Karpas-422 (cell line): ENCODE measurements around the gene WBP1L. TPM values are rescaled to one million over a fixed set of nuclear protein-coding genes. Genes with fewer than 3 reads are reported as not detected.

ENCODE experiments used
- DNase-seq: peaks from one replicate; pipeline ENCODE4 v3.0.0-alpha.2; 2015
- H2AFZ ChIP-seq: fragments of 200-600 bp; sonication (generic); 2 replicates; pipeline ENCODE4 v1.6.1; 2014; ENCODE audit warnings: antibody characterized with exemption, low read length, mixed read lengths
- H3K27ac ChIP-seq: fragments of 200-600 bp; sonication (generic); 2 replicates; pipeline ENCODE4 v1.5.1; 2014; ENCODE audit warnings: mild to moderate bottlenecking, low read length, moderate library complexity
- H3K27me3 ChIP-seq: fragments of 200-600 bp; sonication (generic); 2 replicates; pipeline ENCODE4 v1.6.1; 2014; ENCODE audit warnings: low read length, mixed read lengths
- H3K36me3 ChIP-seq: fragments of 200-600 bp; sonication (generic); 2 replicates; pipeline ENCODE4 v1.6.1; 2014; ENCODE audit warnings: low read length, mixed read lengths; ENCODE audit not compliant: insufficient read depth
- H3K4me1 ChIP-seq: fragments of 200-600 bp; sonication (generic); 2 replicates; pipeline ENCODE4 v1.6.1; 2014; ENCODE audit warnings: mild to moderate bottlenecking, low read length, mixed read lengths
- H3K4me2 ChIP-seq: fragments of 200-600 bp; sonication (generic); 2 replicates; pipeline ENCODE4 v1.6.1; 2014; ENCODE audit warnings: low read length, low read depth, mild to moderate bottlenecking; ENCODE audit not compliant: poor library complexity, severe bottlenecking
- H3K4me3 ChIP-seq: fragments of 200-600 bp; sonication (generic); 2 replicates; pipeline ENCODE4 v1.5.1; 2014; ENCODE audit warnings: mild to moderate bottlenecking, antibody characterized with exemption, low read length, mixed read lengths
- H3K79me2 ChIP-seq: fragments of 200-600 bp; sonication (generic); 2 replicates; pipeline ENCODE4 v1.6.1; 2014; ENCODE audit warnings: mild to moderate bottlenecking, low read length, mixed read lengths
- H3K9ac ChIP-seq: fragments of 200-600 bp; sonication (generic); 2 replicates; pipeline ENCODE4 v1.6.0; 2014; ENCODE audit warnings: low read length
- H3K9me2 ChIP-seq: fragments of 200-600 bp; sonication (generic), shearing (Covaris generic); replicated peaks from 2 replicates; pipeline ENCODE4 v1.6.0; 2014; ENCODE audit warnings: mild to moderate bottlenecking, low read length, moderate library complexity; ENCODE audit not compliant: insufficient read depth
- H3K9me3 ChIP-seq: fragments of 300-700, 200-600 bp; sonication (generic); 2 replicates; pipeline ENCODE4 v1.6.1; 2014; ENCODE audit warnings: low read length, mixed read lengths
- H4K20me1 ChIP-seq: fragments of 200-600 bp; sonication (generic); 2 replicates; pipeline ENCODE4 v1.6.1; 2014; ENCODE audit warnings: mild to moderate bottlenecking, antibody characterized with exemption, low read length, low read depth; ENCODE audit not compliant: insufficient read depth
- total RNA-seq: library from RNA; depleted of rRNA; stranded (reverse); fragments of >200 nt; shearing (Covaris generic); gene quantifications from 2 replicates; pipeline ENCODE4 v1.2.3, GENCODE V29; 2014; ENCODE audit warnings: low replicate concordance

Gene WBP1L
- total RNA-seq, 1 experiment from 2014 or later = 34.8 TPM

GRCh38 chr10:102764470-102765161, 20.9 kb downstream of the WBP1L start:
- Histone ChIP-seq H3K27ac (no peak overlapping the region), H3K79me2 (peaks cover 77% of the 10 kb centered on the region), H3K9me3 (no peaks in the 10 kb centered on the region), H3K4me1 (no peaks in the 10 kb centered on the region), H3K36me3 (0 out of 2 replicates have a peak, but pooled peaks cover 3% of the 10 kb centered on the region), H4K20me1 (no peaks in the 10 kb centered on the region), H2AFZ (no peak overlapping the region), H3K4me3 (no peak overlapping the region), H3K27me3 (no peaks in the 10 kb centered on the region), H3K9ac (no peak overlapping the region), H3K9me2 (no peaks in the 10 kb centered on the region), H3K4me2 (no peak overlapping the region)
- DNase-seq = no peak

DNA sequence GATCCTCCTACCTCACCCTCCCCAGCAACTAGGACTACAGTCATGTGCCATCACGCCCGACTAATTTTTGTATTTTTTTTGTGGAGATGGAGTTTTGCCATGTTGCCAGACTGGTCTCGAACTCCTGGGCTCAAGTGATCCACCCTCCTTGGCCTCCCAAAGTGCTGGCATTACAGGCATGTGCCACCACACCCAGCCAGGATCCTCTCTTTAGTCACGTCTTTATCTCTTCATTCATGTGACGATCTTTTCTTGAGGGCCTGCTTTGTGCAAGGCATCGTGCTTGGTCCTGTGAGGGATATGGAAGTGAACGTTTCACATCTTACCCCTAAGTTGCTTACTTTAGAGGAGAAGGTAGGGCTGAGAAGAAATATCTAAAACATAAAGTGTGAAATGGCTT, 21.6 kb downstream of the WBP1L start:
- H3K4me3 ChIP-seq = no peak overlapping the region
- no peak overlapping the region for H3K4me2 ChIP-seq
- H2AFZ ChIP-seq = no peak overlapping the region
- no peak overlapping the region for H3K9ac ChIP-seq
- no peaks in the 10 kb centered on the region for H3K9me3 ChIP-seq
- H3K36me3 ChIP-seq = no peaks in the 10 kb centered on the region
- no peaks in the 10 kb centered on the region for H3K9me2 ChIP-seq
- peaks cover 79% of the 10 kb centered on the region for H3K79me2 ChIP-seq
- no peak for DNase-seq
- no peaks in the 10 kb centered on the region for H3K27me3 ChIP-seq
- no peaks in the 10 kb centered on the region for H3K4me1 ChIP-seq
- no peaks in the 10 kb centered on the region for H4K20me1 ChIP-seq
- H3K27ac ChIP-seq = no peak overlapping the region

GRCh38 chr10:102767428-102768160, 23.8 kb downstream of the WBP1L start:
- peaks cover 19% of the 10 kb centered on the region for H3K4me1 ChIP-seq
- H3K9me2 ChIP-seq = no peaks in the 10 kb centered on the region
- no peaks in the 10 kb centered on the region for H3K36me3 ChIP-seq
- peaks cover 78% of the 10 kb centered on the region for H3K79me2 ChIP-seq
- H3K27ac ChIP-seq = no peak overlapping the region
- no peaks in the 10 kb centered on the region for H3K27me3 ChIP-seq
- H4K20me1 ChIP-seq = no peaks in the 10 kb centered on the region
- H3K4me2 ChIP-seq = no peak overlapping the region
- no peaks in the 10 kb centered on the region for H3K9me3 ChIP-seq
- DNase-seq = no peak
- no peak overlapping the region for H3K4me3 ChIP-seq
- no peak overlapping the region for H3K9ac ChIP-seq
- H2AFZ ChIP-seq = no peak overlapping the region

DNA sequence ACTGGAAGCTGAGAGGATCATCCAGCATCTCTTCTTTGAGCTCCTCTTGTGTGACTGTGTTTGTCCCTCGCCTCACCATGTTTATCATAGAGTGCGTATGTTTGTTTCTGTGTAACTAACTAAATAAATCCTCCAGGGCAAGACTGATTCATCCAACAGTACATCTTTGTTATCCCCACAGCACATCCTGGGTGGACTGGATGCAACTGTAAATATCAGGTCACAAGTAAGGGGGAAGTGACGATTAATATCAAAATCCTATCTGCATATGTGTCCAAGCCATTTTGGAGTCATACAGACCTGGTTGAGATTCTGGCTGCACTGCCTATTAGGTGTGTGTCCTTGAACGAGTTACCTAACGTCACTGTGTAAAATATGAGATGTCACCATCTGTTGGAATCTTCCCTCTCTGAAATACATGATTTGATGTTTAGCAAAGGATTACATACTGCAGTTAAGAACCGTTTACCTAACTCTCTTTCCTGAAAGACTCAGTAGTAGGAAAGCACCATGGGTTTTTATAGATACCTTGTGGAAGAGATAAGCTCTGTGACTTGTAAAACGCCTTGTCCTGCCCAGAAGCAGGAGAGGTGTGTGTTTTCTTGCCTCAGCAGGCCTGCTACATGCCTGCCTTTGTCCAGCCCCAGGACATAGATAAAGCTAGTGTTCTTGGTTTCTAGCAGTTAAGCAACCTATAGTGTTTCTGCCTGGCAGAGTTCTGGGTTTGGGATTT, 25.8 kb downstream of the WBP1L start:
- H4K20me1 ChIP-seq = no peaks in the 10 kb centered on the region

DNA sequence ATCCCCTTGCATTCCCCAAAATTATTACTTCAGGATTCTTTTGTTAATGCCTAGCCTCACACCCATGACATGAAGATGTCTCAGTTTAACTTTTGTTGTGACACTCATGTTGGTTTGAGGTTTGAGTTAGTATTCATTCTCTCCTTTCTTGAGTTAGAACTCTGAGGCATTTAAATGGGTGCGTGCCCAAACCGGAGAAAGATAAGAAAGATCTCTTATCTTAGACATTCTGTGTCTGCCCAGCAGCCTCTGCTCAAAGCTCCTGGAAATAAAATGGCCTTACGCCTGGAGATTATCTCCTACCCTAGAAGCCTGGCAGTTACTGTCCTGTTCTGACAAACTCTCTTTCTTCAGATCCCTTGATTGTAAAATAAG, 26.3 kb downstream of the WBP1L start:
- Histone ChIP-seq H3K79me2 (peaks cover 75% of the 10 kb centered on the region), H3K4me1 (peaks cover 34% of the 10 kb centered on the region), H3K9me2 (no peaks in the 10 kb centered on the region), H3K27me3 (no peaks in the 10 kb centered on the region), H4K20me1 (no peaks in the 10 kb centered on the region), H3K4me3 (no peak overlapping the region), H2AFZ (no peak overlapping the region), H3K4me2 (no peak overlapping the region), H3K9me3 (no peaks in the 10 kb centered on the region), H3K9ac (no peak overlapping the region), H3K27ac (0 out of 2 replicates have a peak overlapping the region, but pooled peaks have one; percentile 6), H3K36me3 (no peaks in the 10 kb centered on the region)
- no peak for DNase-seq

More for the DNA sequence above, 25.8 kb downstream of the WBP1L start:
- Histone ChIP-seq H3K9me3 (no peaks in the 10 kb centered on the region), H3K27ac (0 out of 2 replicates have a peak overlapping the region, but pooled peaks have one; percentile 6), H2AFZ (no peak overlapping the region), H3K4me1 (peaks cover 34% of the 10 kb centered on the region), H3K4me2 (no peak overlapping the region), H3K79me2 (peaks cover 78% of the 10 kb centered on the region), H3K9me2 (no peaks in the 10 kb centered on the region), H3K9ac (no peak overlapping the region), H3K4me3 (no peak overlapping the region), H3K36me3 (no peaks in the 10 kb centered on the region), H3K27me3 (no peaks in the 10 kb centered on the region)
- no peak for DNase-seq

DNA sequence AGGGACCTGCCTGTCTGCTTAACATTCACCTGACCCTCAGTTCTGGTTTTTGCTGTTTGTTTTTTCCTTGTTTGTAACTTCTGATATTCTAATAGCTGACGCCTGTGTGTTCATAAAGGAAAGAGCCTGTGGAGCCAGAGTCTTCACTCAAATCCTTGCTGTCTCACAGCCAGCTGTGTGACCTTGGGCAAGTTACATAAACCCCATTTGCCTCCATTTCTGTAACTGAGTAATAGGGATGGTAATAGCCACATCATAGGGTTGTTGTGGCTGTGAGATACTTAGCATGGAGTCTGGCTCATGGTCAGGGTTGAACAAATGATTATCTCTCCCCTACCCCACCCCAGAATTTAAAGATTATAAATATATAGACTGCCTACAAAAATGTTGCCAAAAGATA, 27.0 kb downstream of the WBP1L start:
- Histone ChIP-seq H3K79me2 (peaks cover 75% of the 10 kb centered on the region), H3K27ac (no peak overlapping the region)

DNA sequence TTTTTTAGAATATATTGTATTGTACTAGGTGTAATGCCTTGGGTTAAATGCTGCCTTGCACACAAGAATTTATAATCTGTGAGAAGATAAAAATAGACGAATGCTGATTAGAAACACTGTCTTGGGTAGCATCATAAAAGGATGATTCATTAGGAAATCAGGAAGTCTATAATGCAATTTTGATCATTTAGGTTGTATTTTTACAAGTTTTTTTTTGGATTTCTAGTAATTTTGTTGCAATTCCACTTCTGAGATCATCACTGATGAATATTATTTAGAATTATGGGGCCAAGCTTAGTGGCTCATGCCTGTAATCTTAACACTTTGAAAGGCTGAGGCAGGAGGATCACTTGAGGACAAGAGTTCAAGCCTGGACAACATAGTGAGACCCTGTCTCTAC, 29.6 kb downstream of the WBP1L start:
- H3K9ac ChIP-seq = no peak overlapping the region
- DNase-seq = no peak
- H3K27me3 ChIP-seq = no peaks in the 10 kb centered on the region
- H3K4me1 ChIP-seq = peaks cover 34% of the 10 kb centered on the region
- H3K36me3 ChIP-seq = no peaks in the 10 kb centered on the region
- H3K9me2 ChIP-seq = no peaks in the 10 kb centered on the region
- H3K4me3 ChIP-seq = no peak overlapping the region
- no peaks in the 10 kb centered on the region for H3K9me3 ChIP-seq
- peaks cover 76% of the 10 kb centered on the region for H3K79me2 ChIP-seq
- no peak overlapping the region for H2AFZ ChIP-seq
- peak overlapping the region; percentile 6 for H3K4me2 ChIP-seq
- peak overlapping the region; percentile 60 for H3K27ac ChIP-seq
- no peaks in the 10 kb centered on the region for H4K20me1 ChIP-seq

More for the DNA sequence above, 27.0 kb downstream of the WBP1L start:
- H3K27me3 ChIP-seq = no peaks in the 10 kb centered on the region
- H2AFZ ChIP-seq = no peak overlapping the region
- no peak overlapping the region for H3K4me2 ChIP-seq
- no peaks in the 10 kb centered on the region for H3K9me3 ChIP-seq
- no peak for DNase-seq
- H3K4me3 ChIP-seq = no peak overlapping the region
- H3K9ac ChIP-seq = no peak overlapping the region
- no peaks in the 10 kb centered on the region for H3K9me2 ChIP-seq
- H3K4me1 ChIP-seq = peaks cover 34% of the 10 kb centered on the region
- no peaks in the 10 kb centered on the region for H4K20me1 ChIP-seq
- H3K36me3 ChIP-seq = no peaks in the 10 kb centered on the region

DNA sequence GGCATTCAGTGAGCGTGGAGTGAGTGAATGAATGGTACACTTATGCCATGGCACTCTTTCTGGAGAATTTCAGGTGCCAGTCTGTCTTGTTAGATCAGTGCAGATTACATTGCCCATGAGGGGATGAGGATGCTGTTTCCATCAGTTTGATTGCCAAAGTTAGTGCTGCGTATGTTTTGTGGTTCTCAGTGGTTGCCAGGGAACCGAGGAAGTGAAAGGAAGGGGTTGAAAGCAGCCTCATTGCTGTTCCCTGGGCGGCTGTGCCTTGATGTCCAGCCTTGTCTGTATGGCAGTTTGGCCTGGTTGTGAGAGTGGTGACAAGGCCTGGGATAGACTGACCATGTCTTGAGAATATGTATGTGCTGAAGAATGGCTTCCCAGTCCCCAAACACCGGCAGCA, 30.2 kb downstream of the WBP1L start:
- Histone ChIP-seq H3K4me2 (no peak overlapping the region), H3K9ac (no peak overlapping the region), H3K27me3 (no peaks in the 10 kb centered on the region), H4K20me1 (no peaks in the 10 kb centered on the region), H3K27ac (no peak overlapping the region), H3K36me3 (no peaks in the 10 kb centered on the region), H3K79me2 (peaks cover 79% of the 10 kb centered on the region), H2AFZ (no peak overlapping the region), H3K4me3 (no peak overlapping the region), H3K9me2 (no peaks in the 10 kb centered on the region), H3K9me3 (no peaks in the 10 kb centered on the region), H3K4me1 (peaks cover 34% of the 10 kb centered on the region)
- DNase-seq = peak; percentile 46
